C4-2B (cell line): ENCODE data around the gene ABCB7.

Source experiments
- ZFX ChIP-seq: fragments of 450-650 bp; IDR thresholded peaks from 2 replicates; pipeline ENCODE4 v1.6.1; 2017
- TF ChIP-seq, protein P1 (sequence below): fragments of 450-650 bp; conservative IDR thresholded peaks from 2 replicates; pipeline ENCODE4 v1.5.1; 2017; ENCODE audit warnings: mild to moderate bottlenecking

DNA sequence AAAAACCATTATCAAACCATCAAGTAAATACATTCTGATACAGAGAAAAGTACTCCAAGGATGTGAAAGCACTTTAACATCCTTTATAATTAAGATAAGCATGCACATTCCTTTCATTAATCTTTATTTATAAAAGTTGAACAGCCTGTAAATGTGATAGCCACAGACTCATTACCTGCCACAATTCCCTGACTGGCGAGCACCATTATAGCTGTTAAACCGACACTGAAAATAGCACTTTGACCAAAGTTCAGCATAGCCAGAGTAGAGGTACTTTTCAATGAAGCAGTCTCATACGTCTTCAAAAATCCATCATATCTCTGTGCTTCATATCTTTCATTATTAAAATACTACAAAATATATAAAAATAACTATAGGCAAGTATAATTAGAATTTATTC, 84.7 kb downstream of the ABCB7 start:
- TF ChIP-seq, protein P1, sequence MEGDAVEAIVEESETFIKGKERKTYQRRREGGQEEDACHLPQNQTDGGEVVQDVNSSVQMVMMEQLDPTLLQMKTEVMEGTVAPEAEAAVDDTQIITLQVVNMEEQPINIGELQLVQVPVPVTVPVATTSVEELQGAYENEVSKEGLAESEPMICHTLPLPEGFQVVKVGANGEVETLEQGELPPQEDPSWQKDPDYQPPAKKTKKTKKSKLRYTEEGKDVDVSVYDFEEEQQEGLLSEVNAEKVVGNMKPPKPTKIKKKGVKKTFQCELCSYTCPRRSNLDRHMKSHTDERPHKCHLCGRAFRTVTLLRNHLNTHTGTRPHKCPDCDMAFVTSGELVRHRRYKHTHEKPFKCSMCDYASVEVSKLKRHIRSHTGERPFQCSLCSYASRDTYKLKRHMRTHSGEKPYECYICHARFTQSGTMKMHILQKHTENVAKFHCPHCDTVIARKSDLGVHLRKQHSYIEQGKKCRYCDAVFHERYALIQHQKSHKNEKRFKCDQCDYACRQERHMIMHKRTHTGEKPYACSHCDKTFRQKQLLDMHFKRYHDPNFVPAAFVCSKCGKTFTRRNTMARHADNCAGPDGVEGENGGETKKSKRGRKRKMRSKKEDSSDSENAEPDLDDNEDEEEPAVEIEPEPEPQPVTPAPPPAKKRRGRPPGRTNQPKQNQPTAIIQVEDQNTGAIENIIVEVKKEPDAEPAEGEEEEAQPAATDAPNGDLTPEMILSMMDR, result no peak
- no peak for TF ChIP-seq ZFX
